HCT116 (cell line): Measurements from ENCODE around the gene APH1B. TPM values are rescaled to one million over a fixed set of nuclear protein-coding genes. Genes with fewer than 3 reads are reported as not detected.

Source experiments
- ATAC-seq: fragments of 200-7000 bp; cut with Tn5 transposase; 2 replicates; pipeline ENCODE4 v1.9.1; 2020; ENCODE audit warnings: mild to moderate bottlenecking, moderate library complexity
- BruUV-seq: library from RNA; stranded (reverse); fragments of 400-500 nt; replicated peaks from 2 replicates; lab custom pipeline; 2021; lab: Mats Ljungman, UMichigan
- CTCF ChIA-PET: fragments of 300-600 bp; sonication (Branson Sonifier 250); formaldehyde crosslinking; loops from one replicate; lab custom pipeline; 2021; ENCODE audit warnings: antibody characterized with exemption; lab: Charles Lee
- POLR2A ChIA-PET: fragments of 300-600, 350-600 bp; sonication (Branson Sonifier 250); formaldehyde crosslinking; loops from one replicate; lab custom pipeline; 2021; ENCODE audit warnings: antibody characterized with exemption; lab: Charles Lee
- RAD21 ChIA-PET, 2 experiments: fragments of 300-600 bp; sonication (Branson Sonifier 250); formaldehyde crosslinking; loops; one replicate each; lab custom pipeline; 2023; ENCODE audit warnings: low total read pairs in 2 of 2; ENCODE audit not compliant: uncharacterized antibody in 2 of 2, unreplicated experiment in 2 of 2, low non-redundant PET in 1 of 2; lab: Charles Lee
- DNase-seq: peaks from one replicate; pipeline ENCODE4 v3.0.0-alpha.2; 2010; ENCODE audit warnings: low read depth, low spot score
- H2AFZ ChIP-seq: fragments of 200-600 bp; shearing (Covaris generic), sonication (generic); 2 replicates; pipeline ENCODE4 v1.6.1; 2017; ENCODE audit warnings: low read depth, mixed run types, mixed read lengths, antibody characterized with exemption, low read length; ENCODE audit not compliant: poor library complexity, severe bottlenecking
- H3K27ac ChIP-seq: 2 replicates; pipeline ENCODE4 v1.5.1; 2012; ENCODE audit warnings: low read depth, low read length
- H3K27me3 ChIP-seq: fragments of 200-600 bp; sonication (generic); 2 replicates; pipeline ENCODE4 v1.6.1; 2016; ENCODE audit warnings: mixed run types, low read length, mixed read lengths; ENCODE audit not compliant: insufficient read depth
- H3K36me3 ChIP-seq, 2 experiments: fragments of 200-500 bp in 1 of 2; fragments of 200-600 bp in 1 of 2; sonication (Bioruptor generic) in 1 of 2; sonication (generic) in 1 of 2; 2 replicates each; pipeline versions ENCODE4 v1.5.1 to v1.6.1; 2014 to 2016; ENCODE audit warnings: low read length in 2 of 2, inconsistent platforms in 1 of 2, mixed read lengths in 1 of 2, mixed run types in 1 of 2; ENCODE audit not compliant: insufficient read depth in 2 of 2, control insufficient read depth in 1 of 2
- H3K4me1 ChIP-seq, 2 experiments: fragments of 200-600 bp in 1 of 2; sonication (generic) in 1 of 2; 2 replicates each; pipeline versions ENCODE4 v1.5.1 to v1.6.1; 2012 to 2017; ENCODE audit warnings: low read length in 2 of 2, inconsistent platforms in 1 of 2, mild to moderate bottlenecking in 1 of 2, mixed read lengths in 1 of 2, mixed run types in 1 of 2, moderate library complexity in 1 of 2; ENCODE audit not compliant: insufficient read depth in 2 of 2, control insufficient read depth in 1 of 2
- H3K4me2 ChIP-seq: fragments of 200-600 bp; sonication (generic); 2 replicates; pipeline ENCODE4 v1.6.1; 2017; ENCODE audit warnings: mixed run types, low read length, mixed read lengths
- H3K4me3 ChIP-seq, 2 experiments: fragments of 200-600 bp in 1 of 2; sonication (generic) in 1 of 2; replicated peaks in 1 of 2; 2 replicates each; pipeline ENCODE4 v1.5.1; 2011 to 2016; ENCODE audit warnings: low read length in 2 of 2, control low read depth in 1 of 2, low read depth in 1 of 2, mild to moderate bottlenecking in 1 of 2, mixed read lengths in 1 of 2, mixed run types in 1 of 2
- H3K79me2 ChIP-seq: fragments of 200-600 bp; sonication (generic); 2 replicates; pipeline ENCODE4 v1.6.1; 2017; ENCODE audit warnings: mild to moderate bottlenecking, mixed run types, low read length, moderate library complexity, mixed read lengths; ENCODE audit not compliant: insufficient read depth
- H3K9ac ChIP-seq: fragments of 200-600 bp; sonication (generic); 2 replicates; pipeline ENCODE4 v1.6.1; 2016; ENCODE audit warnings: low read length, mixed read lengths
- H3K9me2 ChIP-seq: fragments of 200-600 bp; sonication (generic), shearing (Covaris generic); 2 replicates; pipeline ENCODE4 v1.6.1; 2017; ENCODE audit warnings: mixed run types, mild to moderate bottlenecking, moderate library complexity; ENCODE audit not compliant: insufficient read depth
- H3K9me3 ChIP-seq, 2 experiments: fragments of 200-500 bp in 1 of 2; fragments of 200-600 bp in 1 of 2; sonication (Bioruptor generic) in 1 of 2; sonication (generic) in 1 of 2; 2 replicates each; pipeline ENCODE4 v1.6.1; 2014 to 2017; ENCODE audit warnings: low read length in 2 of 2, mixed read lengths in 2 of 2, inconsistent platforms in 1 of 2, low read depth in 1 of 2, mild to moderate bottlenecking in 1 of 2, mixed run types in 1 of 2, moderate library complexity in 1 of 2; ENCODE audit not compliant: control insufficient read depth in 1 of 2, insufficient read depth in 1 of 2
- H4K20me1 ChIP-seq: fragments of 200-600 bp; sonication (generic), shearing (Covaris generic); 2 replicates; pipeline ENCODE4 v1.6.1; 2017; ENCODE audit warnings: mixed run types, mild to moderate bottlenecking, moderate library complexity; ENCODE audit not compliant: insufficient read depth
- CBX3 ChIP-seq: IDR thresholded peaks from 2 replicates; pipeline ENCODE4 v1.6.1; 2012; ENCODE audit warnings: low read depth
- CEBPB ChIP-seq: IDR thresholded peaks from 2 replicates; pipeline ENCODE4 v1.6.1; 2012; ENCODE audit warnings: low read depth
- CTCF ChIP-seq, 3 experiments: fragments of 200-600 bp in 1 of 3; sonication (generic) in 1 of 3; IDR thresholded peaks in 2 of 3; conservative IDR thresholded peaks in 1 of 3; 2 replicates each; pipeline ENCODE4 v1.5.1; 2012 to 2017; ENCODE audit warnings: low read depth in 2 of 3, low read length in 2 of 3, antibody characterized with exemption in 1 of 3, borderline replicate concordance in 1 of 3, control low read depth in 1 of 3, mild to moderate bottlenecking in 1 of 3, mixed read lengths in 1 of 3, mixed run types in 1 of 3, moderate library complexity in 1 of 3; ENCODE audit not compliant: insufficient read depth in 1 of 3
- EGR1 ChIP-seq: IDR thresholded peaks from 2 replicates; pipeline ENCODE4 v1.6.1; 2012; ENCODE audit warnings: low read depth
- ELF1 ChIP-seq: IDR thresholded peaks from 2 replicates; pipeline ENCODE4 v1.6.1; 2012; ENCODE audit warnings: low read depth, borderline replicate concordance
- EZH2phosphoT487 ChIP-seq: fragments of 200-600 bp; IDR thresholded peaks from 2 replicates; pipeline ENCODE4 v1.6.1; 2018; ENCODE audit warnings: antibody characterized with exemption, borderline replicate concordance
- JUND ChIP-seq: IDR thresholded peaks from 2 replicates; pipeline ENCODE4 v1.6.1; 2012
- POLR2A ChIP-seq: IDR thresholded peaks from 2 replicates; pipeline ENCODE4 v1.7.0; 2011; ENCODE audit warnings: borderline replicate concordance; ENCODE audit not compliant: insufficient read depth, insufficient read length; ENCODE audit errors: extremely low read depth
- POLR2AphosphoS5 ChIP-seq: IDR thresholded peaks from 2 replicates; pipeline ENCODE4 v1.6.1; 2011; ENCODE audit warnings: mild to moderate bottlenecking, low read depth, low read length, moderate library complexity
- RAD21 ChIP-seq: IDR thresholded peaks from 2 replicates; pipeline ENCODE4 v1.6.1; 2012; ENCODE audit warnings: low read depth, mild to moderate bottlenecking
- SIN3A ChIP-seq: IDR thresholded peaks from 2 replicates; pipeline ENCODE4 v1.6.1; 2012; ENCODE audit warnings: low read depth
- SRF ChIP-seq: IDR thresholded peaks from 2 replicates; pipeline ENCODE4 v1.6.1; 2012; ENCODE audit warnings: low read depth
- TCF7L2 ChIP-seq: IDR thresholded peaks from 2 replicates; pipeline ENCODE4 v1.7.0; 2011; ENCODE audit warnings: borderline replicate concordance, inconsistent platforms; ENCODE audit not compliant: insufficient read depth, insufficient read length; ENCODE audit errors: extremely low read depth
- YY1 ChIP-seq: IDR thresholded peaks from 2 replicates; pipeline ENCODE4 v1.6.1; 2011; ENCODE audit warnings: low read length, low read depth, moderate library complexity, mild to moderate bottlenecking; ENCODE audit not compliant: insufficient replicate concordance; ENCODE audit errors: extremely low read depth
- ZBTB33 ChIP-seq: IDR thresholded peaks from 2 replicates; pipeline ENCODE4 v1.6.1; 2011; ENCODE audit warnings: mild to moderate bottlenecking, low read length, moderate library complexity; ENCODE audit not compliant: insufficient replicate concordance; ENCODE audit errors: extremely low read depth
- intact Hi-C: fragments of 100-400 bp; cut with micrococcal nuclease; formaldehyde crosslinking; loops from 2 replicates; pipeline ENCODE4 v1.10.0; 2022
- total RNA-seq: library from RNA; stranded (reverse); gene quantifications from one replicate; pipeline ENCODE4 v1.2.1, GENCODE V29; 2021; ENCODE audit not compliant: unreplicated experiment

The APH1B gene
- total RNA-seq, 1 experiment from 2014 or later: 8.5 TPM

GRCh38 chr15:63258658-63259057 is 18.7 kb upstream of the APH1B start:
- no peaks in the 10 kb centered on the region for H3K36me3 ChIP-seq
- no peak overlapping the region for H3K4me2 ChIP-seq
- BruUV-seq: no TSS peak
- no peaks in the 10 kb centered on the region for H4K20me1 ChIP-seq
- no peak for DNase-seq
- H3K9ac ChIP-seq: no peak overlapping the region
- POLR2A ChIA-PET: no interaction called here
- H3K27ac ChIP-seq: no peak overlapping the region
- peaks cover 13 to 17% of the 10 kb centered on the region in 2 experiments for H3K4me1 ChIP-seq
- no peak overlapping the region for H2AFZ ChIP-seq
- CTCF ChIA-PET: no interaction called here
- TF ChIP-seq EZH2phosphoT487 (no peak), ELF1 (no peak), POLR2AphosphoS5 (no peak), JUND (no peak), EGR1 (no peak), SRF (no peak), CTCF (IDR thresholded peaks at IDR 0.05 in 2 of 3, conservative IDR thresholded peaks at IDR 0.05 in 1 of 3; ENCODE audit: borderline replicate concordance in 1 of 3, insufficient read depth in 1 of 3, low read depth in 2 of 3, low read length in 2 of 3) (no peak), SIN3A (no peak), YY1 (no peak)
- TF ChIP-seq, all 23 proteins: peak for 0
- H3K4me3 ChIP-seq: no peak overlapping the region
- H3K27me3 ChIP-seq: no peaks in the 10 kb centered on the region
- RAD21 ChIA-PET: no interaction called here
- H3K79me2 ChIP-seq: no peaks in the 10 kb centered on the region
- no peaks in the 10 kb centered on the region for H3K9me2 ChIP-seq
- no peaks in the 10 kb centered on the region for H3K9me3 ChIP-seq
- intact Hi-C loops: no loop called here
- peak; percentile 71 for ATAC-seq

GRCh38 chr15:63260791-63261190 is 16.6 kb upstream of the APH1B start:
- Histone ChIP-seq H3K27me3 (no peaks in the 10 kb centered on the region), H3K9ac (no peak overlapping the region)
- TF ChIP-seq RAD21 (no peak), SIN3A (no peak), CBX3 (no peak), TCF7L2 (no peak), POLR2A (no peak), CEBPB (no peak), ZBTB33 (no peak)
- TF ChIP-seq, all 23 proteins: peak for 0
- H3K79me2 ChIP-seq: no peaks in the 10 kb centered on the region
- no peaks in the 10 kb centered on the region for H3K9me3 ChIP-seq
- BruUV-seq: no TSS peak
- DNase-seq (no peak), ATAC-seq (no peak)
- no peaks in the 10 kb centered on the region for H4K20me1 ChIP-seq
- ChIA-PET CTCF (no interaction called here), RAD21 (no interaction called here), POLR2A (no interaction called here)
- intact Hi-C loops: no loop called here
- peaks cover 13 to 17% of the 10 kb centered on the region in 2 experiments for H3K4me1 ChIP-seq
- no peak overlapping the region for H3K27ac ChIP-seq
- H3K36me3 ChIP-seq: no peaks in the 10 kb centered on the region
- H3K9me2 ChIP-seq: no peaks in the 10 kb centered on the region
- H3K4me3 ChIP-seq: no peak overlapping the region
- no peak overlapping the region for H2AFZ ChIP-seq
- H3K4me2 ChIP-seq: no peak overlapping the region
